ENCODE measurements around the gene ACSL1.

DNA sequence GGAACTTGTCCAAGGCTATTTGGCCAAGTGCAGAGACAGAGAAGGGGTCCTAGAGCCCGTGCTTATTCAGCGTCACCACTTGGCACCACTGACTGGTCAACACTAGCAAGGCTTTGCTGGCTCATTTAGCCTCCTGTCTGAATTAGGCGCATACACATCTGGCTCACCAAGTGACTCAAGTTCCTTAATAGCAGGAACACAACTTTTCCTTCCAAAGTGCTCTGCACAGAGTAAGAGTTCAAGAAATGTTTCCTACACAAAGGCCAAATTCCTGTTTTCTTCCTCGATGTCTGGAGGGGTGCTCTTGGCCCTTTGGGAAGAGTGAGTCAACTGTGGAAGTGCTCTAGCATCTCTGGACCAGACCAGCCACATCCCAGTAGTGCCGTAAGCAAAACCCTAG lies 65.1 kb downstream of the ACSL1 start:
- TF ChIP-seq, protein P1, sequence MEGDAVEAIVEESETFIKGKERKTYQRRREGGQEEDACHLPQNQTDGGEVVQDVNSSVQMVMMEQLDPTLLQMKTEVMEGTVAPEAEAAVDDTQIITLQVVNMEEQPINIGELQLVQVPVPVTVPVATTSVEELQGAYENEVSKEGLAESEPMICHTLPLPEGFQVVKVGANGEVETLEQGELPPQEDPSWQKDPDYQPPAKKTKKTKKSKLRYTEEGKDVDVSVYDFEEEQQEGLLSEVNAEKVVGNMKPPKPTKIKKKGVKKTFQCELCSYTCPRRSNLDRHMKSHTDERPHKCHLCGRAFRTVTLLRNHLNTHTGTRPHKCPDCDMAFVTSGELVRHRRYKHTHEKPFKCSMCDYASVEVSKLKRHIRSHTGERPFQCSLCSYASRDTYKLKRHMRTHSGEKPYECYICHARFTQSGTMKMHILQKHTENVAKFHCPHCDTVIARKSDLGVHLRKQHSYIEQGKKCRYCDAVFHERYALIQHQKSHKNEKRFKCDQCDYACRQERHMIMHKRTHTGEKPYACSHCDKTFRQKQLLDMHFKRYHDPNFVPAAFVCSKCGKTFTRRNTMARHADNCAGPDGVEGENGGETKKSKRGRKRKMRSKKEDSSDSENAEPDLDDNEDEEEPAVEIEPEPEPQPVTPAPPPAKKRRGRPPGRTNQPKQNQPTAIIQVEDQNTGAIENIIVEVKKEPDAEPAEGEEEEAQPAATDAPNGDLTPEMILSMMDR (IDR thresholded peaks at IDR 0.05; ENCODE audit: poor library complexity) = no peak
- TF ChIP-seq EZH2phosphoT487 (IDR thresholded peaks at IDR 0.05; ENCODE audit: low read depth, severe bottlenecking, unreplicated experiment) (no peak), EZH2 (IDR thresholded peaks at IDR 0.05; ENCODE audit: borderline replicate concordance) (no peak)

Data from hepatocyte (in vitro differentiated cells).